Left colon (tissue), 2 donors: ENCODE measurements around the gene ADGRG7. TPM values are rescaled to one million over a fixed set of nuclear protein-coding genes. Genes with fewer than 3 reads are reported as not detected.
"Not testable (repeated sequence)": the region's sequence is repeated elsewhere in the genome, so short reads cannot be mapped to it uniquely, and the experiment has no call there.

Experiments used
- ATAC-seq: fragments of 200-7000 bp; cut with Tn5 transposase; one replicate; pipeline ENCODE4 v1.9.1; 2020; ENCODE audit warnings: mild to moderate bottlenecking, moderate library complexity
- DNase-seq, 2 donors: peaks; one replicate each; pipeline ENCODE4 v3.0.0-alpha.2; 2020
- intact Hi-C, 2 donors: fragments of 100-400 bp; cut with DNase I in 1 of 2; cut with micrococcal nuclease in 1 of 2; formaldehyde crosslinking; loops; one replicate each; pipeline versions ENCODE4 v1.11.2 to v1.14.0; 2022; cut with DNase I, micrococcal nuclease
- total RNA-seq, 2 donors: library from RNA; stranded (reverse); fragmentation: NEBNext Ultra II Directional; extraction: Animal tissue kit (Norgen Biotek cat#: 25700); gene quantifications; one replicate each; pipeline ENCODE4 v1.2.1, GENCODE V29; 2021
- donor health status: DM: no; HTN: no; CAD: no.
- donor health status: DM: yes; HTN: yes; CAD: no.

The ADGRG7 gene
- total RNA-seq, 2 donors from 2014 or later = 11.7 to 15.6 TPM

DNA sequence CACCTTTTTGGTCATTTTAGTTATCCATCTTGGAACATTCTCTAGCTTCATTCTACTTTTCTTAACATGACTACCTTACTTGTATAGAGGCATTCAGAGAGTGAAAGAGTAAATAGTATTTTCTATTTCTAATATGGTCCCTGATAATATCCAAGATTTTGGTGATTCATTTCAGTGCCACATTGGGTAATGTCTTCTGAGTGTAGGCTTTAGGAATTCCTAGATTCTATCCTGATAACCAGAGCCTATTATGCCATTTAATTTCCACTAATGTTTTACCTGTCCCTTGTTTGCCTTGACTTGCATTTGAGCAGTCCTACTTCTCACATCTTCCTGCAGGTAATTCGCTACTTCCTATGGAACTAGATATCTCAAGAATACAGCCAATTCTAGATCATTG lies 21.8 kb downstream of the ADGRG7 start:
- DNase-seq (no peak), ATAC-seq (no peak)
- intact Hi-C loops = no loop called here

DNA sequence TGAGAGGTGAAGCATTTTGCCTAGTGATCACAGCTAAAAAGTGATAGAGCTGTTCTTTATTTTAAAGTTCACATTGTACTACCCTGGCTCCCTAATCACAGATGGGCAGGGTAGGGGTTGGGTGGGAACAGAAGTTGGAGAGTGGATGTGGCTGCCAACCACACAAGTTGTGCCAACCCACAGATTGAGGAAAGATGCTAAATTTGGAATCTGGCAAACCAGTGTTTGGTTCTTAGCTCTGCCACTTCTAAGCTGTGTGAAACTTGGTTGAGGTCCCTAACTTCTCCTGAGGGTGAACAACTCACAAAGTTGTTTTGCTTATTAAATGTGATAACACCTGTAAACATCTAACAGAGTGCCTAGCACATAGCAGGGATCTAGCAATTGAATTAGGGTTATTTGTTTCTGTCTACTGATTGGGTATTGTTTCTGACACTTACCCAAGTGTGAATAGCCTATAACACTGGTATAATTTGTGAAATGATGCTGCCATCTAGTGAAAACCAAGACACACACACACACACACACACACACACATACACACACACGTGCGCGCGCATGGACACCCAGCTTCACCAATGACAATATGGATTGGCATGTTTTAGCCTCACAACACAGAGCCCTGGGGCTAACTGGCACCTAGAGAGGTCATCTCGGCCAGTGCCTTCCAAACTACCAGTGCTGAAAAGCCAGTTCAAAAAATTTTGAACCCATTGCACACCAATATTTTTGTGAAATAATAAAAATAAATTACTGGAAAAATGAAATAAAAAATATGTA lies 25.3 kb downstream of the ADGRG7 start:
- intact Hi-C loops = no loop called here
- peak; percentile 49 to 76 for DNase-seq
- ATAC-seq = peak; percentile 93

DNA sequence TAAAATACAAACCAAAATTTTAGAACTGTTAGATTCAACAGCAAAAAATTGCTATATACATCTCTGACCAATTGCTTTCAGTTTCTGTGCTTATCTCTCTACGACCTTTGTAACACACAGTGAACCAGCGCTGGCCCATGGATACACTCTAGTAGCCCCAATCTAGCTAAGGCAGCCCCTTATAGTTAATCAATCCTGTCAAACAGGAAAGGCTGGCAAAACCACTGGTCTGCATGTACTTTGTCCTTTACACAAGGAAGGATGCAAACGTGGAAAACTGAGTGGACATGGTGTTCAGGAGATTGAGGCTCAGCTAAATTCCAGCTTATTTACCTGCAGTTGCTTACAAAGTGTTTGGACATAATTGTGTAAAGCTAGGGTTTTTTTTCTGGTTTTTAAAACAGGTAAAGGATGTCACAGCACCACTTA lies 25.9 kb downstream of the ADGRG7 start:
- DNase-seq (peak; percentile 35 to 65), ATAC-seq (peak; percentile 93)
- intact Hi-C loops = no loop called here

DNA sequence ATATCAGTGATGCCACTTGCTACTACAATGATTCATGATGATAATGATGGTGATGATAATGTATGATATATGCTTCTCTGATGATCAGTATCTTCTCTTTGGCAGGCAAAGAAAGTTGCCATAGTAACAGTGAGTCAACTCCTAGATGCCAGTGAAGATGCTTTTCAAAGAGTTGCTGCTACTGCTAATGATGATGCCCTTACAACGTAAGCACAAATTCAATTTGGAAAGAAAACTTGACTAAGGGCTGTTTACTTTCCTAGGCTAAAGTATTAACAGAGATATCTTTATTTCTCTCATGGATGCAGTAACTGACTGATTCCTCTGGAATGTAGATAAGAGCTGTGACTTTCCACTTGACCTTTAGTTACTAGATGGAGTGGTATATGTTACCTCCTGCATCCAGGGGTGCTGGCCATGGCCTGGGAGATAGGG lies 27.8 kb downstream of the ADGRG7 start:
- intact Hi-C loops = no loop called here
- DNase-seq (no peak), ATAC-seq (no peak)

DNA sequence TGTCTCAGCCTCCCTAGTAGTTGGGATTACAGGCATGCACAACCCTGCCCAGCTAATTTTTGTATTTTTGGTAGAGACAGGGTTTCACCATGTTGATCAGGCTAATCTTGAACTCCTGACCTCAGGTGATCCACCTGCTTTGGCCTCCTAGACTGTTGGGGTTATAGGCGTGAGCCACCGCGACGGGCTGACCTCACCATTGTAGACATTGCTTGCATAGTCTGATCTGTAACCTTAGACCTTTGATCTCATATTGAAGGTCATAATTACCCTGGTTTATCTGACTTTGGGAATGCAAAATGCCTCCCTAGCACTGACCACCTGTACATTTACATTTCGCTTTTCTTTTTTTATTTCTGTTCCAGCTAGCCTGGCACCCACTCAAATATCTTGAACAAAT lies 31.2 kb downstream of the ADGRG7 start:
- ATAC-seq = peak; percentile 56
- DNase-seq = no peak
- intact Hi-C loops = no loop called here

DNA sequence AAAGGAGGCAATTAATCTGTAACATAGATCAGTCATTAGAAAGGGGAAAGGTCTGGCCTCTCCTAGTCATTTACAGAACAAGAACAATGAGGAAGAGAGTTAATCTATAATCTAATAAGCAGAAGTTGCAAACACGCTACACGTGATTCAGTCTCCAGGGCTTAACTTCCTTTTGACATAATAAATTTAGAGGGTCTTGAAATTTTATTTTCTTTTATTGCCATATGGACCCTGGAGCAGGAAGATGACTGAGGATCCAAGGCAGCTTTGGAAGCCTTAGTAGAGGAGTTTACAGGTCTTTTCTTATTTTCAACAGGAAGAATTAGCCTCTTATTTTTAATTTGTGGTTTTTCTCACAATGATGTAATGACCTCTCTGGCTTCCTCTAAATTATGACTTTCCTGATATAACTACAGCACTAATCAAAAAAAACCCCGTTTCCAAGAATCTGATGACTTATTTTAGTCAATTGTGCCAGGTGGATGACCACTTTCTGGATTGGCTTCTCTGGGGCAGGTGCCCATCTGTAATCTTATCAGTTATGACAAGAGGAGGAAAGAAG lies 32.2 kb downstream of the ADGRG7 start:
- ATAC-seq = peak; percentile 58
- intact Hi-C loops = no loop called here
- no peak for DNase-seq

DNA sequence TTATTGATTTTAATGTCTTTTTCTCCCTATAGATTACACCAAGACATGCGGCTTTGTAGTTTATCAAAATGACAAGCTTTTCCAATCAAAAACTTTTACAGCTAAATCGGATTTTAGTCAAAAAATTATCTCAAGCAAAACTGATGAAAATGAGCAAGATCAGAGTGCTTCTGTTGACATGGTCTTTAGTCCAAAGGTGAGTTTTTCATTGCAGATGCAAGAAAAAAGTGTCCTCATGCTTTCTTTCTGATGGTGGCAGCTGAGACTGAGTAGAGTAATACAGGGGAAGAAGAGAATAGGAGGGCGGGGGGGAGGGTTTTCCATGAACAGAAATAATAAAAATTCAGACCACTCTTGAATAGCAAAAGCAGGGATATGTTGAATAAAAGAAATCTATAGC lies 36.5 kb downstream of the ADGRG7 start:
- DNase-seq (no peak), ATAC-seq (no peak)
- intact Hi-C loops = no loop called here

DNA sequence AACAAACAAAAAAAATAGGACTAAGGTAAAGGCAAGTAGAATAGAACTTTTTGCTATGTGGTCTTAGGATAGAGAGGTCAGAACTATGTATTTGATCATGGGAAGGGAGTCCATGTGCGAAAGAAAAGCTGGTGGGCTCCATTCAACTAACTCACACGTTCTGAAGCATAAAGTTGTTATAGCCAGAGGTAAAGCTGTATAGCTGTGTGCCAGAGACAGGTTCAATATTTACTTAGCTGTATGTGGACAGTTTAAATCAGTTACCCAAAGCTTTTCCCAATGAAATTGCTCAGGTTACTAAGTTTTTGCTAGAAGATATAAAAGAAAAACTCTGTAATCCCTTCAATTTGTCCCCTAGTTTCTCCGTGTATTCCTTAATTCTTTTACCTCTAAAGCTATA lies 37.8 kb downstream of the ADGRG7 start:
- DNase-seq (no peak), ATAC-seq (no peak)
- intact Hi-C loops = no loop called here

DNA sequence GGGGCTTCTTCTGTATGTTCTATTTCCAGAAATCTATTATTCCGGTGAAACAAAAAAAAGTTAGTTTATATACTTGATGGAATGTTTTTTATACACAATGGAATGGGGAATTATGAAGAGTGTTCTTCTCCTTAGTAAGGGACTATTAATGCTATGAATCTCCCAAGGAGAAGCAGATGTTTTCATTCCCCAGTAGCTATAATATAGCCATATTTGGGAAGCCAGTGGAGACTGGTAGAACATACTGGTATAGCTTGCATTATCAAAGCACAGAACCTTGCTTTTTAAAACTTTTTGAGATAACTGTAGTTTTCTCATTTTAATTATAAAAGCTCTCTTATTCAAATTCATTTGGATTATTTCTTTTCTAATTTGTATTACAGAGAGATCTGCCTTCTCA lies 38.3 kb downstream of the ADGRG7 start:
- no peak for DNase-seq
- ATAC-seq = no peak
- intact Hi-C loops = no loop called here

DNA sequence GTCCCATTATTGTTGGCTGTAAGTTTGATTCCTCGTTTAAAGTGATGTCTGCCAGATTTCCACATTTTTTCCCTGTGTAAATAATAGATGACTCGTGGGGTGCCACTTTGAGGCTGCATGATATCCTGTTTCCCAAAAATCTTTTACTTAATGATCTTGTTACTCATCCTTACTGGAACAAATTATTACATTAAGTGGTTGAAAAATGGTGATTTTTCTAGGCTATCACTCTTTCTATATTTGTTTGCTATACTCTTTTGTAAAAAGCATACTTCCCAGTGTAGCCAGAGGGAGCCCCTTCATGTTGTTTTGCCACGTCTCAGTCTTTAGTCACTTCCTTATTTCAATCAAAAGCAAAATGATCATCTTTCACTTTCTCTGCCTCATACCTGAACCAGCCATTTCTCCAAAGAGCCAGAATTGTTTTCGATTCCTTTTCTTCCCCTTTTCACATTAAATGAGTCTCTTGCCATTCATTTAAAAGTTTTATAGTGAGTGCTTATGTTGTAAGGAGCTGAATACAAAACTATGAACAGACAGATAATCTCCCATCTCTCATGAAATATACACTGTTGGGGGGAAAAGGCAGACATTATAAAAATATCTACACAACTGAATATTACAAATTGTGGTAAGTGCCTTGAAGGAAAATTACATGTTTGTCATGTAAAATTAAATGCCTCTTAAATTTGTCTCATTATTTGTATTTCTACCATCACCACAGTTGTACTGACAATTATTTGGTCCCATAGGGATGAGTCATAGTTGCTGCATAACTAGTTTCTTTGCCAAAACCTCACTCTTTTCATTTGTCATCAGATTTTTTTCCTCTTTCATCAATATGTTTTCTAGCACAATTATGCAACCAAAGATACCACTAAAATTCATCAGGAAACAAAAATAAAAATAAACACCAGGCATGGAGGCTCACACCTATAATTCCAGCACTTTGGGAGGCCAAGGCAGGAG lies 41.5 kb downstream of the ADGRG7 start:
- DNase-seq = no peak
- ATAC-seq = no peak
- intact Hi-C loops = no loop called here

DNA sequence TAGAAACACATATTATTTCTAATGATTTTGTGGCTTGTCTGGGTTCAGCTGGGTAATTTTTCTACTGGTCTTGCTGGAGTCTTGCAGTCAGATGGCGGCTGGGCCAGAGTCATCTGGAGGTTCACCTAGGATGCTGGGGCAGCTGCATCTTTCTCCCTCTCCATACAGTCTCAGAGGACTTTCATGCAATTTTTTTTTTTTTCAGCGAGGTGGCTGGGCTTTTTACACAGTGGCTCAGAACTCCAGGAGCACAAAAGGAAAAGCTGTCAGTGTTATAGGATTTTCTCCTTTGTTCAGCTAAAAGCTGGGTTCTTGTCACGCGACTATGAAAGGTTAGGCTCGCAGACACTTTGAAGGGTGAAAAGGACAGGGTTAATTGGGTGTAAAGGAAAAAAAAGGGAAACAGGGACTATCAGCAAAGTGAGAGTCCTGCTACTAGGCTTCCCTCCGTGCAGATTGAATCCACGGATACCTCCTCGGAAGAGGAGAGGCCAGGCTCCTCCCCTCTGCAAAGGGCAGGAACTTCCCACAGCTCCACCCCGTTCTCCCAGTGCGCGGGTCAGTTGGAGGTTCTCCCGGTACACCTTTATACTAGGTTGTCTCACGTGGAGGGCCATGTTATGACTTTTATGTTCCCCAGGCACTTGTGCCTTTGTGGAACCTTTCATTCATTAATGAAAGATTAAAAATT lies 44.3 kb downstream of the ADGRG7 start:
- intact Hi-C loops = no loop called here
- DNase-seq (no peak), ATAC-seq (no peak)

DNA sequence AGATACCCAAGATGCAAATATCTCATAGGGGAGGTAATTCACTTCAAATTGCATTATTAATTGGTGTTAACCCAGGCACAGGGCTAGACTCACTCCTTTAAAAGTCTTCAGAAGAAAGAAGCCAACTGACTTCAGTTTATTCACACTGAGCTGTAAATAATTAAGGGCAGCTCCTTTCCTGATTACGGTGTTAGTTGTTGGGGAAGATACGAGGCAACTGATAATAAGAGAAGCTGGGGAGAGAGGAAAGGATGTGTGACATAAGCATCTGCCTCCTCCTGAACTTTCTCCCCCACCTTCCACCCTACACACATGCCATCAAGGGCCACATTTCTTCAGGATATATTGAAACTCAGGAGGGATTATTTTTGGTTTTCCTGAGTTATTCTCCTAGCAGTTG lies 47.5 kb downstream of the ADGRG7 start:
- DNase-seq = no peak
- no peak for ATAC-seq
- intact Hi-C loops = no loop called here

DNA sequence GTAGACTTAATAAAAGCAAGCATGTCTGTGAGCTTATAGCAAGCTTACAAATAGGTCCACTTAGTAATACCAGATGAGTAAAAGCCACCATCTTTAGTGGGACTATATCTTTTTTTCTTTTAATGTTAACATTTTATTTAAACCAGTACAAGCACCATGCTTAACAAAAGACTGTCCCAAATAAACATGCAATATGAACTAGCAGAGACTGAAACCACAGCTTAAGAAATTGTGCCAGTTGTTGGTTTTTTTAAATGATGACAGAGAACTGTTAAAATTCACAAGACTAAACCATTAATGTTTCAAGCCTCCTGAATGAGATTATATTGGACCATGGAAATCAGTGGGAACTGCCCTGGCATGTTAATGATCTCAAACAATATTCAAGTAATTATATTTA lies 51.9 kb downstream of the ADGRG7 start:
- intact Hi-C loops, DNase-seq, ATAC-seq: not testable (repeated sequence)

DNA sequence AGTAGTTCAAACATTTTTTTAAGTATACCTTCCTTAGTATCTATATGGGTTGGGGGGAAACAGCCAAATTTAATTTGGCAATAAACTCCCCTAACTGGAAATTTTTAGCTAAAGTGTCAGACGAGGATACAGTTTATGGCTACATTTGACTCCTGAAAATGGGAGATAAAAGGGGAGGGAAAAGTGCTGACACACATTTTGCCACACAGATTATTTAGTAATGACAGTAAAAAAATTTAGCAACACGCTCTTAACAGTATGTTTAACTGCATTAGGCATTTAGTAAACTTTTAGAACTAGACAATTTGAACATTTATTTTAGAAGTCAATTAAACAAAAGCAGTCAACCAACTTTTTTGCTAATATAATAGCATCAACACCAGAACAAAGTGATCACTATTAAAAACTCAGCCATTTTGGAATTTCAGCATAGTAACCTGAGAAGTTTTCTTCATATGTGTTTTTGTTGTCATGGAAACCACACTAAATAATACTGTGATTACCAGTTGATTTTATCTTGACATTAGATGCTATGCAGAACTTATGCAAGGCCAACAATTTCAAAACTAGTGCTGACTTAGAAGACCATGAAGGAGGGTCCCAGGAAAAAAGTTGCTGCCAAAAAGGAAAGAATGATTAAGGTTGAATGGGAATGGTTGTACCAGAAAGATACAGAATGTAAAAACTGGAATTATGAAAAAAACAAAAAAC lies 52.9 kb downstream of the ADGRG7 start:
- ATAC-seq (no peak), DNase-seq (no peak)
- intact Hi-C loops = no loop called here

DNA sequence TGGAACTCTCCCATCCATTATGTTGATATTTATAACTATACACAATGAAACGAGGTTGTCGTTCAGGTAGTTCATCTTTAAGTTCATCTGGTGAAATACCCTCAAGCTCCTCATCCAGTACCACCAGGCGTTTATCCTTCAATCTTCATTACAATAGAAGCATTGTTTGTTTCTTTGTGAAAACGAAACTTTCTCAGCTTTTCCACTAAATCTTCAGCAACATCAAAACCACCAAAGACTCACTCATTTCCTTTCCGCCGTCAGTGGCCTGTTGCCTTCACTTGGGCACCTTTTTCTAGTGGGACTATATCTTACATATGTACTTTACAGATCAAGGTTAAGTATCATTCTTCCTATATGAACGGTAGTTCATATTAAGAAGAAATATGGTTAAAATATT lies 55.8 kb downstream of the ADGRG7 start:
- ATAC-seq = no peak
- no peak for DNase-seq
- intact Hi-C loops = no loop called here

DNA sequence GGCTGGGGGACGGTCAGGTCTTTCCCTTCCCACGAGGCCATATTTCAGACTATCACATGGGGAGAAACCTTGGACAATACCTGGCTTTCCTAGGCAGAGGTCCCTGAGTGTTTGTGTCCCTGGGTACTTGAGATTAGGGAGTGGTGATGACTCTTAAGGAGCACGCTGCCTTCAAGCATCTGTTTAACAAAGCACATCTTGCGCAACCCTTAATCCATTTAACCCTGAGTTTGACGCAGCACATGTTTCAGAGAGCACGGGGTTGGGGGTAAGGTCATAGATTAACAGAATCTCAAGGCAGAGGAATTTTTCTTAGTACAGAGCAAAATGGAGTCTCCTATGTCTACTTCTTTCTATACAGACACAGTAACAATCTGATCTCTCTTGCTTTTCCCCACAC lies 57.3 kb downstream of the ADGRG7 start:
- intact Hi-C loops, DNase-seq, ATAC-seq: not testable (repeated sequence)

DNA sequence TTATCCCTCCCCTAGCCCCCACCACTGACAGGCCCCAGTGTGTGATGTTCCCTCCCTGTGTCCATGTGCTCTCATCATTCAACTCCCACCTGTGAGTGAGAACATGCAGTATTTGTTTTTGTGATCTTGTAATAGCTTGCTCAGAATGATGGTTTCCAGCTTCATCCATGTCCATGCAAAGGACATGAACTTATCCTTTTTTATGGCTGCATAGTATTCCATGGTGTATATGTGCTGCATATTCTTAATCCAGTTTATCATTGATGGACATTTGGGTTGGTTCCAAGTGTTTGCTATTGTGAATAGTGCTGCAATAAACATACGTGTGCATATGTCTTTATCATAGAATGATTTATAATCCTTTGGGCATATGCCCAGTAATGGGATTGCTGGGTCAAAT lies 57.9 kb downstream of the ADGRG7 start:
- DNase-seq, intact Hi-C loops, ATAC-seq: not testable (repeated sequence)

DNA sequence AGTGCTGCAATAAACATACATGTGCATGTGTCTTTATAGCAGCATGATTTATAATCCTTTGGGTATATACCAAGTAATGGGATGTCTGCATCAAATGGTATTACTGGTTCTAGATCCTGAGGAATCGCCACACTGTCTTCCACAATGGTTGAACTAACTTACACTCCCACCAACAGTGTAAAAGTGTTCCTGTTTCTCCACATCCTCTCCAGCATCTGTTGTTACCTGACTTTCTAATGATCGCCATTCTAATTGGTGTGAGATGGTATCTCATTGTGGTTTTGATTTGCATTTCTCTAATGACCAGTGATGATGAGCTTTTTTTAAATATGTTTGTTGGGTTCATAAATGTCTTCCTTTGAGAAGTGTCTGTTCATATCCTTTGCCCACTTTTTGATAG lies 61.6 kb downstream of the ADGRG7 start:
- intact Hi-C loops = not testable (repeated sequence)

More for the DNA sequence above, 61.6 kb downstream of the ADGRG7 start:
- ATAC-seq, DNase-seq: not testable (repeated sequence)
